MCF 10A (cell line): Measurements from ENCODE around the gene STC2. TPM values are rescaled to one million over a fixed set of nuclear protein-coding genes. Genes with fewer than 3 reads are reported as not detected.

Experiments
- BruUV-seq: library from RNA; stranded (reverse); fragments of 400-500 nt; replicated peaks from 2 replicates; lab custom pipeline; 2021; lab: Mats Ljungman, UMichigan
- CTCF ChIA-PET: fragments of 300-600 bp; sonication (Branson Sonifier 250); formaldehyde crosslinking; extraction: SDS; loops from one replicate; lab custom pipeline; 2021; ENCODE audit warnings: antibody characterized with exemption, inconsistent platforms; lab: Yijun Ruan, JAX
- POLR2A ChIA-PET: fragments of 300-600, 350-650 bp; sonication (Branson Sonifier 250); formaldehyde crosslinking; extraction: SDS; loops from one replicate; lab custom pipeline; 2020; ENCODE audit warnings: antibody characterized with exemption, inconsistent platforms; lab: Yijun Ruan, JAX
- DNase-seq: peaks from one replicate; pipeline ENCODE4 v3.0.0-alpha.2; 2018; ENCODE audit not compliant: unreplicated experiment
- H3K27ac Mint-ChIP-seq: one replicate; pipeline ENCODE4 v1.8.0; 2022; ENCODE audit warnings: mild to moderate bottlenecking, low read depth, mixed read lengths; ENCODE audit not compliant: unreplicated experiment
- H3K27me3 Mint-ChIP-seq: one replicate; pipeline ENCODE4 v1.8.0; 2022; ENCODE audit warnings: mixed read lengths; ENCODE audit not compliant: insufficient read depth, unreplicated experiment
- H3K36me3 Mint-ChIP-seq: one replicate; pipeline ENCODE4 v1.8.0; 2022; ENCODE audit warnings: mild to moderate bottlenecking, moderate library complexity, mixed read lengths; ENCODE audit not compliant: insufficient read depth, unreplicated experiment
- H3K4me1 Mint-ChIP-seq: one replicate; pipeline ENCODE4 v1.8.0; 2022; ENCODE audit warnings: mixed read lengths; ENCODE audit not compliant: insufficient read depth, unreplicated experiment
- H3K4me3 Mint-ChIP-seq: one replicate; pipeline ENCODE4 v1.8.0; 2022; ENCODE audit warnings: mild to moderate bottlenecking, moderate library complexity, mixed read lengths; ENCODE audit not compliant: unreplicated experiment
- H3K9me3 Mint-ChIP-seq: one replicate; pipeline ENCODE4 v1.8.0; 2022; ENCODE audit warnings: mixed read lengths; ENCODE audit not compliant: unreplicated experiment
- CTCF ChIP-seq: fragments of 200-600 bp; IDR thresholded peaks from one replicate; pipeline ENCODE4 v1.8.0; 2022; ENCODE audit warnings: antibody characterized with exemption, mild to moderate bottlenecking; ENCODE audit not compliant: unreplicated experiment
- intact Hi-C: fragments of 100-400 bp; cut with micrococcal nuclease; formaldehyde crosslinking; loops from 2 replicates; pipeline ENCODE4 v1.14.1; 2022
- total RNA-seq: library from RNA; stranded (reverse); gene quantifications from 2 replicates; pipeline ENCODE4 v1.2.3, GENCODE V29; 2022

Gene STC2
- total RNA-seq, 1 experiment from 2014 or later: 414 TPM

- no peak for TF ChIP-seq CTCF
- H3K4me3 Mint-ChIP-seq: no peak overlapping the region
- no peaks in the 10 kb centered on the region for H3K27me3 Mint-ChIP-seq
- H3K9me3 Mint-ChIP-seq: no peaks in the 10 kb centered on the region
- no TSS peak for BruUV-seq
- peak; percentile 44 for DNase-seq
- ChIA-PET POLR2A (interaction anchor here (0.5 to 7.5 kb wide), 5 partner anchors 8 to 558 kb away, joined by 3 to 60 read pairs (median 4); partner anchors contain the start of gene STC2), CTCF (interaction anchor here (0.6 to 3.2 kb wide), 4 partner anchors 14 to 227 kb away, joined by 3 to 23 read pairs (median 4); partner anchors contain the start of gene STC2)
- intact Hi-C loops: loop anchor here (5.0 kb wide), 1 partner anchor 258 kb away; no protein-coding TSS in a partner anchor
- peaks cover 45% of the 10 kb centered on the region for H3K36me3 Mint-ChIP-seq
- H3K27ac Mint-ChIP-seq: peak overlapping the region; percentile 6
- peaks cover 17% of the 10 kb centered on the region for H3K4me1 Mint-ChIP-seq
Observed at GRCh38 chr5:173314166-173314952, 13.9 kb downstream of the STC2 start.

GRCh38 chr5:173313351-173313801 lies 14.8 kb downstream of the STC2 start:
- no peak for DNase-seq
- intact Hi-C loops: loop anchor here (5.0 kb wide), 1 partner anchor 259 kb away; no protein-coding TSS in a partner anchor
- Mint-ChIP-seq H3K4me3 (no peak overlapping the region), H3K4me1 (peaks cover 15% of the 10 kb centered on the region), H3K9me3 (peaks cover 5% of the 10 kb centered on the region), H3K36me3 (peaks cover 35% of the 10 kb centered on the region), H3K27me3 (no peaks in the 10 kb centered on the region), H3K27ac (no peak overlapping the region)
- CTCF ChIA-PET: interaction anchor here (0.8 to 1.4 kb wide), 3 partner anchors 13 to 19 kb away, joined by 3 to 7 read pairs (median 5); partner anchors contain the start of gene STC2
- POLR2A ChIA-PET: interaction anchor here (0.6 to 7.5 kb wide), 8 partner anchors 11 to 1187 kb away, joined by 3 to 60 read pairs (median 4); partner anchors contain the start of gene STC2
- no peak for TF ChIP-seq CTCF
- BruUV-seq: no TSS peak

DNA sequence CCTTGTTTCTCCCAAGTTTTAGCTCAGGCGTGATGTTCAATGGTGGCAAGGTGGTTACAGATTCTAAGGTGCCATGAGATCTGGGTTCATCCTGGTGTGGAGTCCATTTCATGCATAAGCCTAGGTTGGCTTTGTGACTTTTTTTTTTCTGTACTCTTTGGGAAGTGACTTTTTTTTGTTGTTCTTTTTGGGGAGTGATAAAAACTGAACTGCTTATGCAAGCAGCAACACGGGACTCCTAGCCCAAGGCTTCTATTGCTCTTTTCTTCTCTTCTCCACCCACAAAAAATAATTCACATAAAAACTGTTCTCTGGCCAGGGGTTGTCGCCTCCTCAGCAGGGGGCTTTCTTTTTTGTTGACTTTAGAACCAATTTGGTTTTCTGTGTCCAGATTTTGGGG lies 15.4 kb downstream of the STC2 start:
- CTCF ChIA-PET: interaction anchor here (0.6 to 1.4 kb wide), 4 partner anchors 14 to 19 kb away, joined by 3 to 7 read pairs (median 4); partner anchors contain the start of gene STC2
- H3K9me3 Mint-ChIP-seq: peaks cover 11% of the 10 kb centered on the region
- H3K36me3 Mint-ChIP-seq: peaks cover 29% of the 10 kb centered on the region
- intact Hi-C loops: loop anchor here (5.0 kb wide), 1 partner anchor 259 kb away; no protein-coding TSS in a partner anchor
- TF ChIP-seq CTCF: no peak
- no peak for DNase-seq
- no peak overlapping the region for H3K27ac Mint-ChIP-seq
- POLR2A ChIA-PET: interaction anchor here (0.6 to 7.5 kb wide), 8 partner anchors 11 to 1188 kb away, joined by 3 to 60 read pairs (median 4); partner anchors contain the start of gene STC2
- H3K4me1 Mint-ChIP-seq: peaks cover 15% of the 10 kb centered on the region
- H3K4me3 Mint-ChIP-seq: no peak overlapping the region
- no TSS peak for BruUV-seq
- no peaks in the 10 kb centered on the region for H3K27me3 Mint-ChIP-seq
